ENCODE measurements around the gene MIP.
"Not testable (repeated sequence)": the region's sequence is repeated elsewhere in the genome, so short reads cannot be mapped to it uniquely, and the experiment has no call there.

MIP gene

GRCh38 chr12:56410768-56411167 is 43.7 kb downstream of the MIP start:
- DNase-seq (ENCODE audit: low read depth) = no peak

DNA sequence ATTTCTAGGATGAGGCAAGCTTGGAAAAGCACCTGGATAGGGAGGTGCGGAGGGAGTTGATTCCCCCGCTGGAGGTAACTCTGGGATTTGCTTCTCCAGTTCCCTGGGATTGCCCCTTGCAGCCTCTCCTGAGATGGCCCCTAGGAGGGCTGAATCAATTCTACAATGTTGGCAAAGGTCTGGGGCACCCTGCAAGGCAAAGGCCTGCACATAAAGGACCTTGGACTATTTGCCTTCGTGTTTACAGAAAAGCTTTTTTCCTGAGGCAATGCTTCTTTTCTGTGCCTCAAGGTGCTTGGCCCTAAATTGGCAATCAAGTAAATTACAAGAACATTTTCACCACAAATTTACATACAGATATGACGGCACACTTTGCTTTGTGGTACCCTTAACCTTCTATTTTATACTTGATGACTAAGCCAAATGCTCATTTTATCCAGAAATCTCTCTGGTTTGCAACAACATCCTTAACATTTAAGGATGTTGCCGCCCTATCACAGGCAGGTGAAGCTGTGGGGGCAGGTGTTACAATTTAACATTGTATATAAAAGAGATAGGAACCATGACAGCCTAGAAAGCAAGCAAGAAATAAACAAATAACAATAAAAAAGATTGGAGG is 45.5 kb downstream of the MIP start:
- no peak for DNase-seq (ENCODE audit: low read depth)

DNA sequence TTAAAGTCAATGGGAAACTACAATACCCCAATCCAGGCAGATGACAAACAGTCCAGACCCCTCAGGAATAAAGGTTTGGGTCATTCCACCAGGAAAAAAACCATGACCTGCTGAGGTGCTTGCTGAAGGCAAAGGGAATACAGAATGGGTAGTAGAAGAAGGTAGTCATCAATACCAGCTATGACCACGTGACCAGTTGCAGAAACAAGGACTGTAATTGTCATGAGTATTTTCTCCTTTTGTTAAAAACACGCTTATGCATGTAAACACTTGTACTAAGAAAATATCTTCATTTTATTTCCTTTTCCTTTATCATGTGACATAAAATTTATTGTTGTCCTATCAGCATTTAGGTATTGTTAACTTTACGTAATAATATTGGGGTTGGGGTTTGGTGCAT is 50.2 kb downstream of the MIP start:
- DNase-seq (ENCODE audit: low read depth) = not testable (repeated sequence)

- DNase-seq (ENCODE audit: low read depth) = not testable (repeated sequence)
These were observed 52.8 kb downstream of the MIP start for GRCh38 chr12:56401612-56402011.

GRCh38 chr12:56401125-56401524 is 53.3 kb downstream of the MIP start:
- DNase-seq (ENCODE audit: low read depth) = not testable (repeated sequence)
